ENCODE results near the gene DHRS3. TPM values are rescaled to one million over a fixed set of nuclear protein-coding genes. Genes with fewer than 3 reads are reported as not detected.

Gene DHRS3
- total and polyA plus RNA-seq, 2 of the 13 experiments (the other 11 are each of a cell fraction or from before 2014, with no cell fraction given) = 48.5 to 90.5 TPM

- peak in 1 of 2 experiments; percentile 58; a peak in 1 of 4 replicates for TF ChIP-seq REST (IDR thresholded peaks at IDR 0.05; ENCODE audit: borderline replicate concordance in 1 of 2, low read depth in 1 of 2, low read length in 2 of 2)
- TF ChIP-seq E2F2 (CRISPR knock-in tag; IDR thresholded peaks at IDR 0.05; ENCODE audit: borderline replicate concordance) = no peak
- TF ChIP-seq JARID2 (CRISPR knock-in tag; IDR thresholded peaks at IDR 0.05; ENCODE audit: insufficient replicate concordance) = no peak
- no peak for TF ChIP-seq ZNF777 (CRISPR knock-in tag; IDR thresholded peaks at IDR 0.05)
- no peak for TF ChIP-seq NFKBIZ (CRISPR knock-in tag; IDR thresholded peaks at IDR 0.05)
- TF ChIP-seq ZNF691 (CRISPR knock-in tag; IDR thresholded peaks at IDR 0.05; ENCODE audit: borderline replicate concordance, low read depth) = no peak
- peak; percentile 94; the same call in 1 of the 2 replicates for TF ChIP-seq THRA (CRISPR knock-in tag; IDR thresholded peaks at IDR 0.05; ENCODE audit: borderline replicate concordance)
- no peak for TF ChIP-seq ARNT2 (CRISPR knock-in tag; IDR thresholded peaks at IDR 0.05; ENCODE audit: low read depth)
- TF ChIP-seq DPF2 (CRISPR knock-in tag; IDR thresholded peaks at IDR 0.05; ENCODE audit: borderline replicate concordance, low read depth) = peak; percentile 75; the same call in 1 of the 2 replicates
- no peak for TF ChIP-seq KDM2A (CRISPR knock-in tag; IDR thresholded peaks at IDR 0.05; ENCODE audit: borderline replicate concordance, low read depth)
- peak; percentile 50; the same call in 1 of the 2 replicates for TF ChIP-seq ZNF317 (CRISPR knock-in tag; IDR thresholded peaks at IDR 0.05)
- 0 out of 2 replicates have a peak, but pooled peaks have one; percentile 33 for TF ChIP-seq IRX3 (CRISPR knock-in tag; IDR thresholded peaks at IDR 0.05; ENCODE audit: borderline replicate concordance, low read depth)
- TF ChIP-seq HIVEP1 (CRISPR knock-in tag; IDR thresholded peaks at IDR 0.05) = peak; percentile 87
- no peak for TF ChIP-seq CSRNP2 (CRISPR knock-in tag; conservative IDR thresholded peaks at IDR 0.05; ENCODE audit: low read depth)
- peak; percentile 49; the same call in 1 of the 2 replicates for TF ChIP-seq ZMAT3 (CRISPR knock-in tag; conservative IDR thresholded peaks at IDR 0.05)
- TF ChIP-seq GMEB1 (CRISPR knock-in tag; IDR thresholded peaks at IDR 0.05; ENCODE audit: borderline replicate concordance) = no peak
Measured at GRCh38 chr1:12525311-12526181, 92.5 kb downstream of the DHRS3 start (continued).
